ENCODE data around the gene CDHR5. TPM values are rescaled to one million over a fixed set of nuclear protein-coding genes. Genes with fewer than 3 reads are reported as not detected.
"Not testable (repeated sequence)": the region's sequence is repeated elsewhere in the genome, so short reads cannot be mapped to it uniquely, and the experiment has no call there.

CDHR5 gene
- total RNA-seq, 1 donor from 2014 or later, result 0.92 TPM

DNA sequence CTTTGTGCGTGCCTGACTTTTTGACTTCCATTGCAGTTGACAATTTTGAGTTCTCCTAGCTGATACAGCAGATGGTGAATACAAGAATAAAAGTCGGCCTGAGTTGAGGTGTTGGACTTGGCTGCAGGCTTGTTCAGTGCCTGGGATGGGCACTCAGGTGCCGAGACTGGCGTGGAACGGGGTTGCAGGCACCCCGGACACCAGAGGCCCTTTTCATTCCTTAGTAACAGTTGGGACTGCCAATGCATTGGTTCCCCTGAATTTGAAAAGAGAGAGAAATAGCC, 47.2 kb downstream of the CDHR5 start:
- no peak for DNase-seq (ENCODE audit: low read depth)
- peak overlapping the region; percentile 75 for H3K4me3 ChIP-seq (ENCODE audit: low read depth, low read length)
- H3K27me3 ChIP-seq (ENCODE audit: control insufficient read depth, insufficient read depth, low read length), result no peaks in the 10 kb centered on the region
- TF ChIP-seq, protein P1, sequence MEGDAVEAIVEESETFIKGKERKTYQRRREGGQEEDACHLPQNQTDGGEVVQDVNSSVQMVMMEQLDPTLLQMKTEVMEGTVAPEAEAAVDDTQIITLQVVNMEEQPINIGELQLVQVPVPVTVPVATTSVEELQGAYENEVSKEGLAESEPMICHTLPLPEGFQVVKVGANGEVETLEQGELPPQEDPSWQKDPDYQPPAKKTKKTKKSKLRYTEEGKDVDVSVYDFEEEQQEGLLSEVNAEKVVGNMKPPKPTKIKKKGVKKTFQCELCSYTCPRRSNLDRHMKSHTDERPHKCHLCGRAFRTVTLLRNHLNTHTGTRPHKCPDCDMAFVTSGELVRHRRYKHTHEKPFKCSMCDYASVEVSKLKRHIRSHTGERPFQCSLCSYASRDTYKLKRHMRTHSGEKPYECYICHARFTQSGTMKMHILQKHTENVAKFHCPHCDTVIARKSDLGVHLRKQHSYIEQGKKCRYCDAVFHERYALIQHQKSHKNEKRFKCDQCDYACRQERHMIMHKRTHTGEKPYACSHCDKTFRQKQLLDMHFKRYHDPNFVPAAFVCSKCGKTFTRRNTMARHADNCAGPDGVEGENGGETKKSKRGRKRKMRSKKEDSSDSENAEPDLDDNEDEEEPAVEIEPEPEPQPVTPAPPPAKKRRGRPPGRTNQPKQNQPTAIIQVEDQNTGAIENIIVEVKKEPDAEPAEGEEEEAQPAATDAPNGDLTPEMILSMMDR (IDR thresholded peaks at IDR 0.05; ENCODE audit: insufficient read depth, low read length, poor library complexity, severe bottlenecking), result no peak
- peaks cover 1% of the 10 kb centered on the region for H3K36me3 ChIP-seq (ENCODE audit: control insufficient read depth, insufficient read depth, low read length)

DNA sequence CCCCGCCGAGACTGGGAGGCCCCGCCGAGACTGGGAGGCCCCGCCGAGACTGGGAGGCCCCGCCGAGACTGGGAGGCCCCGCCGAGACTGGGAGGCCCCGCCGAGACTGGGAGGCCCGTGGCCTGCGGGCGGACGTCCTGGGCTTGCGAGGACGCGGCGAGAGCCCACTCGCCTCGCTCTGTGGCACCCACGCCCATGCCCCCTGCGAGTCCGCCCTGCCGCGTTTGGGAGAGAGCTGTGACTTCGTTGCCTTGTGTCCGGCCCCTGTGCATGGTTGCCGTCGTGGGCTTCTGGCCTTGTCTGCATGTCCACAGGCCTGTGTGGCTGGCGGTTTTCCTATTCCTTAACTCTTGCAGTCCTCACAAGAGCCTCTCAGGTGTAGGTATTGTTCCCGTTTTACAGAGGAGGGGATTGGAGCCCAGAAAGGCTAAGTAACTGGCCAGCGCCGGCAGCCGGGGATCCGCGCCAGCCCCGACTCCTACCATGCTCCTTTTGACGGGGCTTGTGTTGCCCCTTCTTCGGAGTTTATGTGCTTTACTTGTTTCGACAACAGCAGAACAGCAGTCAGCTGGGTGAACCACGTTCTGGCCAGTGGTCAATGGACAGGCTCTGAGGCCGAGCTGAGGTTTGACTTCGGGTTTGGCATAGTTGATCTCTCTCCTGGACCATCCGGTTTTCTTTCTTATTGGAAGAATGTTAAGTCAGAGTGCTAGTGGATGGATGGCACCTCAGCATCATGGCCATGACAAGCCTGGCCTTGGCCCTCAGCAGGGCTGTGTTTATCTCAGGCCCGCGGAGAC, 47.7 kb downstream of the CDHR5 start:
- TF ChIP-seq, protein P1 (IDR thresholded peaks at IDR 0.05; ENCODE audit: insufficient read depth, low read length, poor library complexity, severe bottlenecking), result no peak
- H3K27me3 ChIP-seq (ENCODE audit: control insufficient read depth, insufficient read depth, low read length), result no peaks in the 10 kb centered on the region
- peaks cover 1% of the 10 kb centered on the region for H3K36me3 ChIP-seq (ENCODE audit: control insufficient read depth, insufficient read depth, low read length)

DNA sequence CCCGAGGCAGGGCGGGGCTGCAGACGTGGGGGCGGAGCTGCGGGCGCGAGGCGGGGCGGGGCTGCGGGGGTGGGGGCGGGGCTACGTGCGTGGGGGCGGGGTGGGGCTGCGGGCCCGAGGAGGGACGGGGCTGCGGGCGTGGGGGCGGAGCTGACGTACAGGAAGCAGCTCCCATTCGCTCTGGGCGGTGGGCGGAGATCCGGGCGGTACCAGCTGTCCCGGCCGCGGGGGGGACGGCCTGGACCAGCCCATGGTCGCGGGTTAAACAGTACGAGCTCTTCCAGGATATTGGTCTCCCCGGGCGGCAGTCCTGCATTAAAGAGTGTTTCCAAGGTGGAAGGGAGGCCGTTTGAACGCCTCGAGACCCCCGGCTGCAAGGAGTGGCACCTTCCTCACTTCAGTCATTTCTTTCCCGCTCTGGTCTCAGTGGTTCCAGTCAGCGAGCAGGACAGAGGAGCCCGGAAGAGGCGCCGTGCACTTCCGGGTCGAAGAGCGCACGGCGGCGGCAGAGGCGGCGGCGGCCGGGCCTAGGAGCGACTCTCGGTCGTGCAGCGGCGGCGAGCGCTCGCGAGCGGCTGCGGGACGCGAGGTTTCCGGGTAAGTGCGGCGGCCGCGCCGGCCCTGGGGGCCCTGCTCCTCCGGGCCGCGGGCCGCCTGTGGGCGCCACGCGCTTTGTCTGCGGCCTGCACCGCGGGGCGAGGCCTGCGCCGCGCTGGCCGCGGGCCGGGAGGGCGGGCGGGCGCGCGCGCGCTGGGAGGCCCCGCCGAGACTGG, 48.6 kb downstream of the CDHR5 start, which contains the start of gene PHRF1:
Gene PHRF1, plus strand, starts transcription at position 475 of the 773 bp plus-strand sequence. CDS start 5,043 bp downstream, outside the sequence.
- Histone ChIP-seq H3K27me3 (ENCODE audit: control insufficient read depth, insufficient read depth, low read length) (no peaks in the 10 kb centered on the region), H3K4me3 (ENCODE audit: low read depth, low read length) (peak within 1 kb of the TSS; percentile 75), H3K36me3 (ENCODE audit: control insufficient read depth, insufficient read depth, low read length) (peaks cover 1% of the 10 kb centered on the region)
- DNase-seq (ENCODE audit: low read depth), result peak; percentile 56
- TF ChIP-seq, protein P1 (IDR thresholded peaks at IDR 0.05; ENCODE audit: insufficient read depth, low read length, poor library complexity, severe bottlenecking), result no peak

More for the DNA sequence above, 47.7 kb downstream of the CDHR5 start:
- peak overlapping the region; percentile 75 for H3K4me3 ChIP-seq (ENCODE audit: low read depth, low read length)
- no peak for DNase-seq (ENCODE audit: low read depth)

DNA sequence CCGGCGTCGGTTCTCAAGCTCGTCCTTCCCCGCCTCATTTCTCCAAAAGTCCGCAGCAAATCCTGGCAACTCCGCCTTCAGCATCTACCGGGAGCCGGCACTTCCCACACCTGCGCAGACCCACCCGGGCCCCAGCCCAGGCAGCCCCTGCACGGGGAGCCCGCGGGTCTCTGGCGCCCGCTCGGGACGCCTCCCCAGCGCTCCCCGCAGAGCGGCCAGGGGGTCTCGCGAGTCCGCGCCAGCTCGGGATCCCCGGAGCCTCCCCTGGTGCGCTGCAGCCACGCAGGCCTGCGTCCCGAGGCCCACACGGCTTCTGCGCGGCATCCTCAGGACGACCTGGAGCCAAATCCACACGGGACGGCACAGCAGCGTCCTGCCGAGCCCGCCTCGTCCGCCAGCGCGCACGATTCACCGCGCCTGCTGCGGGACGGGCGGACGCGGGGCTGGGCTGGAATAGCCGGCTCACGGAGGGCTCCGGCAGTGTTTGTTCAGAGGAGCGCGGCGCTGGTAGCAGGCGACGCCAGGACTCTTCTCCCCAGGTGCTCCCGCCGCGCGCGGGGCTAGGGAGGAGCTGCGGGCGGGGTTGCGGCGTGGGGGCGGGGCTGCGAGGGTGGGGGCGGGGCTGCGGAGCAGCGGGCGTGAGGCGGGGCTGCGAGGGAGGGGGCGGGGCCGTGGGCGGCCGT, 49.3 kb downstream of the CDHR5 start:
- Histone ChIP-seq H3K4me3 (ENCODE audit: low read depth, low read length) (peak overlapping the region; percentile 71), H3K36me3 (ENCODE audit: control insufficient read depth, insufficient read depth, low read length) (peaks cover 1% of the 10 kb centered on the region), H3K27me3 (ENCODE audit: control insufficient read depth, insufficient read depth, low read length) (no peaks in the 10 kb centered on the region)
- no peak for DNase-seq (ENCODE audit: low read depth)
- TF ChIP-seq, protein P1 (IDR thresholded peaks at IDR 0.05; ENCODE audit: insufficient read depth, low read length, poor library complexity, severe bottlenecking), result no peak

DNA sequence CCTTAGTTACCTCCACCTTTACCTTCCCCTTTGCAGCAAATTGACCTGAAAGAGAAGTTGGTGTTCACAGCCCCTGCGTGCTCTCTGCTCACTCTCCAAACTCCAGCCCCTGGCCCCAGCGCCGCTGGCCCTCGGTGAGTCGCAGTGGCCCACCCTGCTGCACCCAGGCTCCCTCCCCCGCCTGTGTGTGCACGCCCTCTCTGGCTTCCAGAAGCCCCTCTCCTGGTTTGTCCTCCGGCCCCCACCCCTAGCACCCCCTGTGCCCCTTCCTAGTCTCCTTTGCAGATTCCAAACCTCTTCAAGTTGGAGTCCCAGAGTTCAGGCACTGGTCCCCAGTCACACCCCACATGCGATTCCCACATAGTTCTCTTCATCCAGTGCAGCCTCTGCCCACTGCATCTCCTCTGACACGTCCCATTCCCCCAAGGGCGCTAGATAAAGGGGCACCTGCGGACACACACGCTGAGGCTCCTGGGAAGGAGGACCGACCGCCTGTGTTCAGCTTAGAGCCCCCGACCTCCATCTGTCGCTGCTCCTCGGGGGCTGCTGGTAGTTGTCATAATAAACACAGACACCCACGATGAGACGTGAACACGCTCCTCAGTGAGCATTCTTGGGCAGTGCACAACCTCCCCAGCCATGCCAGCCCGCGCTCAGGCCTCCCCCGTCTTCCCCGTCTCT, 50.0 kb downstream of the CDHR5 start:
- DNase-seq (ENCODE audit: low read depth), result no peak
- TF ChIP-seq, protein P1 (IDR thresholded peaks at IDR 0.05; ENCODE audit: insufficient read depth, low read length, poor library complexity, severe bottlenecking), result no peak
- peaks cover 1% of the 10 kb centered on the region for H3K36me3 ChIP-seq (ENCODE audit: control insufficient read depth, insufficient read depth, low read length)

DNA sequence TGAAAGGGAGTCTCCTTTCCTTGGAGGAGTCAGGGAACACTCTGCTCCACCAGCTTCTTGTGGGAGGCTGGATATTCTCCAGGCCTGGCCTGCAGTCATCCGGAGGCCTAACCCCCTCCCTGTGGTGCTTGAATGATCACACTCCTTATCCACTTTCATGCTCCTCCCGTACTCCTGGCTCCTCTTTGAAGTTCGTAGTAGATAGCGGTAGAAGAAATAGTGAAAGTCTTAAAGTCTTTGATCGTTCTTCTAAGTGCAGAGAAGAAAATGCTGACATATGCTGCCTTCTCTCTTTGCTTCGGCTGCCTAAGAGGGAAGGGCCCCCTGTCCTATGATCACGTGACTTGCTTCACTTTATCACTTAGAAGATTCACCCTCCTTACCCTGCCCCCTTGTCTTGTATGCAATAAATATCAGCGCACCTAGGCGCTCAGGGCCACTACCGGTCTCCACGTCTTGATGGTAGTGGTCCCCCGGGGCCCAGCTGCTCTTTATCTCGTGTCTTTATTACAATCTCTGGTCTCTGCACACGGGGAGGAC, 50.7 kb downstream of the CDHR5 start:
- not testable (repeated sequence) for H3K27me3 ChIP-seq (ENCODE audit: control insufficient read depth, insufficient read depth, low read length); H3K36me3 ChIP-seq (ENCODE audit: control insufficient read depth, insufficient read depth, low read length); DNase-seq (ENCODE audit: low read depth)
- H3K4me3 ChIP-seq (ENCODE audit: low read depth, low read length), result peak overlapping the region; percentile 71

More for the DNA sequence above, 50.0 kb downstream of the CDHR5 start:
- H3K27me3 ChIP-seq (ENCODE audit: control insufficient read depth, insufficient read depth, low read length), result no peaks in the 10 kb centered on the region
- peak overlapping the region; percentile 71 for H3K4me3 ChIP-seq (ENCODE audit: low read depth, low read length)

Measured in kidney epithelial cell (primary cell).